Adipose tissue (tissue), 3 donors: ENCODE data around the gene AHNAK2. TPM values are rescaled to one million over a fixed set of nuclear protein-coding genes. Genes with fewer than 3 reads are reported as not detected.
"Not testable (repeated sequence)": the region's sequence is repeated elsewhere in the genome, so short reads cannot be mapped to it uniquely, and the experiment has no call there.

Source experiments
- H3K27ac ChIP-seq: one replicate; pipeline ENCODE4 v1.5.1; 2013; ENCODE audit warnings: low read depth, low read length
- WGBS, 3 donors: extraction: QIAGEN DNeasy Blood & Tissue Kit; methylation state at CpG; one replicate each; pipeline ENCODE4 v1.1.7; 2013; 5-methylcytosine and 5-hydroxymethylcytosine counted together
- polyA plus RNA-seq, 3 donors: library from polyadenylated mRNA; stranded (reverse); fragments of 200-250 nt; gene quantifications; one replicate each; pipeline ENCODE4 v1.2.3, GENCODE V29; 2013
- donor health status: healthy with polysubstance abuse.
- donor health status: Bipolar disorder and iron deficiency.
- donor health status: healthy.

AHNAK2 gene
- polyA plus RNA-seq, 3 donors: 0.72 to 15.6 (median 2.9) TPM

- H3K27ac ChIP-seq: not testable (repeated sequence)
- WGBS, 3 donors: 95 to 97% (median 96%) methylated on average over 13 of the region's 13 CpGs
Measured at GRCh38 chr14:104947201-104947600, 31.0 kb downstream of the AHNAK2 start.

- H3K27ac ChIP-seq: not testable (repeated sequence)
- WGBS, 3 donors: 91 to 93% (median 91%) methylated on average over 37 to 41 of the region's 43 CpGs
Measured at GRCh38 chr14:104945986-104946965, 31.9 kb downstream of the AHNAK2 start.

- not testable (repeated sequence) for H3K27ac ChIP-seq
- WGBS, 3 donors: 89 to 96% (median 93%) methylated on average over 18 to 20 of the region's 20 CpGs
Measured at GRCh38 chr14:104945266-104945665, 32.9 kb downstream of the AHNAK2 start.

DNA sequence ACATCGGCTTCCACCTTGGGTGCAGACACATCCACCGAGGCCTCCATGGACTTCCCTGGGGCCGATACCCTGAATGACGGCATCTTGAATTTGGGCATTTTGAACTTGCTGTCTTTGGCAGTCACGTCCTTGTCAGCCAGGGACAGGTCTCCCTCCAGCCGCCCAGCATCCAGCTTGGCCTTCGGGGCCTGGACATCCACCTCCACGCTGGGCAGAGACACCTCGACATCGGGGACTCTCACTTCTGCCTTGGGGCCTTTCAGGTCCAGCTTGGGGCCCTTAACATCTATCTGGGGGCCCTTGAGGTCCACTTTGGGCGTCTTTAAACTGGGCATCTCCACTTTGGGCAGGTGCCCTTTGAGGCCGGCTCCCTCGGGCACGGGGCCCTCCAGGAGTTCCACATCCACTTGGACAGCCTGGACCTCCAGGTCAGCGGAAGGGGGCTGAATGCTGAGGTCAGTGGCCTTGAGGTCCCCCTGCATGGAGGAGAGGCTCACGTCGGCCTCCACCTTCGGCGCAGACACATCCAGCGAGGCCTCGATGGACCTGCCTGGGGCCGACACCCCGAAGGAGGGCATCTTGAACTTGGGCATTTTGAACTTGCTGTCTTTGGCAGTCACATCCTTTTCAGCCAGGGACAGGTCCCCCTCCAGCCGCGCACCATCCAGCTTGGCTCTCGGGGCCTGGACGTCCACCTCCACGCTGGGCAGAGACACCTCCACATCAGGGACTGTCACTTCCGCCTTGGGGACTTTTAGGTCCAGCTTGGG is 33.6 kb downstream of the AHNAK2 start:
- 92 to 94% (median 94%) methylated on average over 27 to 29 of the region's 29 CpGs for WGBS, 3 donors

GRCh38 chr14:104944016-104944308 is 34.2 kb downstream of the AHNAK2 start:
- 77 to 87% (median 87%) methylated on average over 6 of the region's 6 CpGs for WGBS, 3 donors

More for the DNA sequence above, 33.6 kb downstream of the AHNAK2 start:
- H3K27ac ChIP-seq: not testable (repeated sequence)

DNA sequence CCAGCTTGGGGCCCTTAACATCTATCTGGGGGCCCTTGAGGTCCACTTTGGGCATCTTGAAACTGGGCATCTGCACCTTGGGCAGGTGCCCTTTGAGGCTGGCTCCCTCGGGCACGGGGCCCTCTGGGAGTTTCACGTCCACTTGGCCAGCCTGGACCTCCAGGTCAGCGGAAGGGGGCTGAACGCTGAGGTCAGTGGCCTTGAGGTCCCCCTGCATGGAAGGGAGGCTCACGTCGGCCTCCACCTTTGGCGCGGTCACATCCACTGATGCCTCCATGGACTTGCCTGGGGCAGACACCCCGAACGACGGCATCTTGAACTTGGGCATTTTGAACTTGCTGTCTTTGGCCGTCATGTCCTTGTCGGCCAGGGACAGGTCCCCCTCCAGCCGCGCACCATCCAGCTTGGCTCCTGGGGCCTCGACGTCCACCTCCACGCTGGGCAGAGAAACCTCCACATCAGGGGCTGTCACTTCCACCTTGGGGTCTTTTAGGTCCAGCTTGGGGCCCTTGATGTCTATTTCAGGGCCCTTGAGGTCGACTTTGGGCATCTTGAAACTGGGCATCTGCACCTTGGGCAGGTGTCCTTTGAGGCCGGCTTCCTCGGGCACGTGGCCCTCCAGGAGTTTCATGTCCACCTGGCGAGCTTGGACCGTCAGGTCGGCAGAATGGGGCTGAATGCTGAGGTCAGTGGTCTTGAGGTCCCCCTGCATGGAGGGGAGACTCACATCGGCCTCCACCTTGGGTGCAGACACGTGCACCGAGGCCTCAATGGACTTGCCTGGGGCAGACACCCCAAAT is 34.8 kb downstream of the AHNAK2 start:
- H3K27ac ChIP-seq: not testable (repeated sequence)
- 91 to 93% (median 93%) methylated on average over 25 to 29 of the region's 29 CpGs for WGBS, 3 donors

More at GRCh38 chr14:104944016-104944308, 34.2 kb downstream of the AHNAK2 start:
- H3K27ac ChIP-seq: not testable (repeated sequence)

DNA sequence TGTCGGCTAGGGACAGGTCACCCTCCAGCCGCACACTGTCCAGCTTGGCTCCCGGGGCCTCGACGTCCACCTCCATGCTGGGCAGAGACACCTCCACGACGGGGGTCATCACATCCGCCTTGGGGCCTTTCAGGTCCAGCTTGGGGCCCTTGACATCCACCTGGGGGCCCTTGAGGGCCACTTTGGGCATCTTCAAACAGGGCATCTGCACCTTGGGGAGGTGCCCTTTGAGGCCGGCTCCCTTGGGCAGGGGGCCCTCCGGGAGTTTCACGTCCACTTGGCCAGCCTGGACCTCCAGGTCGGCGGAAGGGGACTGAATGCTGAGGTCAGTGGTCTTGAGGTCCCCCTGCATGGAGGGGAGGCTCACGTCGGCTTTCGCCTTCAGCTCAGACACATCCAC is 35.6 kb downstream of the AHNAK2 start:
- WGBS, 3 donors: 93 to 96% (median 95%) methylated on average over 16 of the region's 16 CpGs
- no peak overlapping the region for H3K27ac ChIP-seq

GRCh38 chr14:104941508-104942365 is 36.4 kb downstream of the AHNAK2 start:
- H3K27ac ChIP-seq: no peak overlapping the region
- 90 to 95% (median 94%) methylated on average over 26 of the region's 26 CpGs for WGBS, 3 donors

DNA sequence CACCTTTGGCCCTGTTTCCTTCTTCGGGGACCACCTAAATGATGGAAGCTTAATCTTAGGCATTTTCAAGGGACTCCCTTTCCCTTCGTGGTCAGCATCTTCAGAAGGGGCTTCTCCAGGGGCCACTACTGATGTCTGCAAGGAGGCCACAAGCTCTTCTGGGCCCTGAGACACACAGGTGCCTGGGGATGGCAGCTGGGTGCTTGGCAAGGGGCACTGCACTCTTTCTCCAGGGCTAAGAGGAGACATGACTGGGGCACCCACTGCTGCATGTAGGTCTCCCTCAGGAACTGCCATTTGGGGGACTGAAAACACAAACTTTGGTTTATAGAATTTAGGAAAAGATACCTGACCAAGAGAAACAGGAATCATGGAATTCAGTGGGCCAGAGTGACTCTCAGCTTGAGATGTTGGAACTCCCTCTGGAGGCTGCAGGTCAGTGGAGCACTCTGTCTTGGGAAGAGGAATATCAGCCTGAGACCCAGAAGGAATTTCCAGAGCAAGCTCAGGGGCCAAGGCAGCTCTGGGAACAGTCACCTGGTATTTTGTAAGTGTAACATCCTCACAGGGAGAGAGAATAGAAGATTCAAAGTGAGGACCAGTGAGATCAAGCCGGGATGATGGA is 37.5 kb downstream of the AHNAK2 start:
- 73 to 81% (median 80%) methylated on average over 3 of the region's 3 CpGs for WGBS, 3 donors
- H3K27ac ChIP-seq: no peak overlapping the region

DNA sequence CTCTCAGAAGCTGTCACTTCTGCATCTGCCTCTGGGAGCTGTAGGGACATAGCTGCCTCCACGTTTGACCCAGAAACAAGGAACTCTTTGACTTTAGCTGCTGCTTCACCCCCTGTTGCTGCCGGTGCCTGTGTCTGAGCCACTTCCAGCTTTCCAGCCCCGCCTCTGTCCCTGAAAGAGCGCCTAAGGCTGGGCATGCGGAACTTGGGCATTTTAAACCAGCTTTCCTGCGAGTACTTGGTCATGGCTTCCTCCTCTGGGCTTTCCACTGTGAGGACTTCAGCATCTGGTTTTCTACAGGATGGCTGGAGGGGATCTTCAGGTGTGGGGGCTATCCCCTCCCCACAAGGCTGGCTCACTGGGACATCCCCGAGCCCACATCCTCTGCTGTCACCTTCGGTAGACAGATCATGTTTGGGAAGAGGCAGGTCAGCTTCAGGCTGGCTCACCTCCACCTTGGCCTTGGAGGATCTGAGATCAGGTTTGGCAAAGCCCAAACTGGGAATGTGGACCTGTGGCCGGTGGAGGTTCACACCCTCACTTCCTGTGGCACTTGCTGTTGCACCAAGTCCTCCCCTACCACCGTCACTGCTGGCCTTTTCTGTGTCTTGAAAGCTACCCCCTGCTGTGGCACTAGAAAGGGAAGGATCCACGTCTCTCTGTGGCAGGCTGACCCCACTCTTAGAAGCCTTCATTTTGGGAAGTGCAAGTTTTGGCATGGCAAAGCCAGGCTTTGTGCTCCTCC is 38.3 kb downstream of the AHNAK2 start:
- 61 to 72% (median 64%) methylated on average over 11 of the region's 11 CpGs for WGBS, 3 donors
- no peak overlapping the region for H3K27ac ChIP-seq

- H3K27ac ChIP-seq: no peak overlapping the region
- 78 to 90% (median 85%) methylated on average over 1 of the region's 1 CpG for WGBS, 3 donors
Measured at GRCh38 chr14:104938960-104939359, 39.2 kb downstream of the AHNAK2 start.

- no peak overlapping the region for H3K27ac ChIP-seq
- 75 to 86% (median 79%) methylated on average over 2 of the region's 2 CpGs for WGBS, 3 donors
Measured at GRCh38 chr14:104938436-104938835, 39.7 kb downstream of the AHNAK2 start.

GRCh38 chr14:104937694-104938365 is 40.3 kb downstream of the AHNAK2 start:
- H3K27ac ChIP-seq: no peak overlapping the region
- 79 to 85% (median 79%) methylated on average over 11 of the region's 11 CpGs for WGBS, 3 donors

GRCh38 chr14:104937161-104937560 is 41.0 kb downstream of the AHNAK2 start:
- no peak overlapping the region for H3K27ac ChIP-seq
- WGBS, 3 donors: 77 to 91% (median 86%) methylated on average over 4 of the region's 4 CpGs

DNA sequence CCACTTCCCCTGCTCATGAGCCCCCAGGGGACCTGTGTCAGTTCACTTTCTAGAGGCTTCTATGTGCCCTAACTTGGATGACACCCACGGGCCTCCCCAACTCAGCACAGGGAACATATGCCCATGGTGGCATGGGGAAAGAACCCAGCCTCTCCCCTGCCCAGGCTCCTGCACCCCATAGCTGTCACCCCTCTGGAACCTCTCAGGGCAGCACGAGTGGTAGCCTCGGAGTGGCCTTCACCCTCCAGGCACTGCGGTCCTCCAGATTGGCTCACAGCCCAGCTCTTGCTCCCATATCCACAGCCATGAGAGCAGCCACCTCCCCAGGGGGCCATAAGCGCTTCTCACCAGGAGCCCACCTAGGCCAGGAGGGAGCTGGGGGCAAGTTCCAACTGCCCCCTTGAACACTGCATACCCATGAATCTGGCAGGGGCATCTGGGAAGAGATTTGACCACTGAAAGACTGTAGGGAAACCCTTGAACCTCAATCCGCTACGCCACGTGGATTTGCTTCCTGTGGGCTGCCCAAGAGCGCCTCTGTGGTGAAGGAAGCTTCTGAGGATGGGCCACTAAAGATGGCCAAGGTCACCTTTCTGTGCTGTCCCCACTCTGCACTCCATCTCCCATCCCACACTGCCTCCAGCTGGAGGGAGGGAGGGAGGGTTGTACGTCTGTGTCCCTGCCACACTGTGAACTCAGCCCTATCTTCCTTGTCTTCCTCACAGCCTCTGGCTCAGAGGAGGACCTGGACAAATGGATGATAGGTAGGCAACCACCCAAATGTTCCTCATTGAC is 41.6 kb downstream of the AHNAK2 start:
- WGBS, 3 donors: 62 to 74% (median 62%) methylated on average over 10 of the region's 10 CpGs

More for the DNA sequence above, 41.6 kb downstream of the AHNAK2 start:
- no peak overlapping the region for H3K27ac ChIP-seq
